Measurements from ENCODE around the gene IBSP.

DNA sequence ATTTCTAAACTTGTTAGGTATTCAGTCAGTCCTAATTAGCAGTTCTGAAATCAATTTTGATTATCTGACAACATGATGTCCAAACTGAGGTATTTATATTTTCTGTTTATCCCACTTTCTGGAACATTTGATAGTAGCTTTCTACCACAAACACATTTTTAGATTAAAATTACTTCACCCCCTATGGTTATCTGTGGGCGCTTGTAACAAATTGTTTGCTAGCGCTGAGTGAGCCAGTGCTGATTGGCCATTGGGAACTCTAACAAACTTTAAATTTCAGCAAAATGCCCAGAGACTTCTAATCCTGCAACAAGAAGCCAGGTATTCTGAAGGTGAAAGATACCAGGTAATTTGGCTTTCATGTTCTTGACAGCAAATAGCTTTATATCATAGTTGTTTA is 33.3 kb downstream of the IBSP start, which contains the start of gene MEPE:
- TF ChIP-seq, protein P1, sequence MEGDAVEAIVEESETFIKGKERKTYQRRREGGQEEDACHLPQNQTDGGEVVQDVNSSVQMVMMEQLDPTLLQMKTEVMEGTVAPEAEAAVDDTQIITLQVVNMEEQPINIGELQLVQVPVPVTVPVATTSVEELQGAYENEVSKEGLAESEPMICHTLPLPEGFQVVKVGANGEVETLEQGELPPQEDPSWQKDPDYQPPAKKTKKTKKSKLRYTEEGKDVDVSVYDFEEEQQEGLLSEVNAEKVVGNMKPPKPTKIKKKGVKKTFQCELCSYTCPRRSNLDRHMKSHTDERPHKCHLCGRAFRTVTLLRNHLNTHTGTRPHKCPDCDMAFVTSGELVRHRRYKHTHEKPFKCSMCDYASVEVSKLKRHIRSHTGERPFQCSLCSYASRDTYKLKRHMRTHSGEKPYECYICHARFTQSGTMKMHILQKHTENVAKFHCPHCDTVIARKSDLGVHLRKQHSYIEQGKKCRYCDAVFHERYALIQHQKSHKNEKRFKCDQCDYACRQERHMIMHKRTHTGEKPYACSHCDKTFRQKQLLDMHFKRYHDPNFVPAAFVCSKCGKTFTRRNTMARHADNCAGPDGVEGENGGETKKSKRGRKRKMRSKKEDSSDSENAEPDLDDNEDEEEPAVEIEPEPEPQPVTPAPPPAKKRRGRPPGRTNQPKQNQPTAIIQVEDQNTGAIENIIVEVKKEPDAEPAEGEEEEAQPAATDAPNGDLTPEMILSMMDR (IDR thresholded peaks at IDR 0.05): no peak
- TF ChIP-seq POLR2A (IDR thresholded peaks at IDR 0.05) (no peak), POLR2AphosphoS5 (IDR thresholded peaks at IDR 0.05) (no peak)

Measured in upper lobe of left lung (tissue), 4 donors.